ENCODE results near the gene PDZK1.

- TF ChIP-seq CTCF (IDR thresholded peaks at IDR 0.05) (no peak), EP300 (IDR thresholded peaks at IDR 0.05; ENCODE audit: low read depth) (no peak)
These were observed 22.7 kb upstream of the PDZK1 start for GRCh38 chr1:145729666-145730436.

All from transverse colon (tissue), 3 donors.